ENCODE measurements around the gene SPATA16.

DNA sequence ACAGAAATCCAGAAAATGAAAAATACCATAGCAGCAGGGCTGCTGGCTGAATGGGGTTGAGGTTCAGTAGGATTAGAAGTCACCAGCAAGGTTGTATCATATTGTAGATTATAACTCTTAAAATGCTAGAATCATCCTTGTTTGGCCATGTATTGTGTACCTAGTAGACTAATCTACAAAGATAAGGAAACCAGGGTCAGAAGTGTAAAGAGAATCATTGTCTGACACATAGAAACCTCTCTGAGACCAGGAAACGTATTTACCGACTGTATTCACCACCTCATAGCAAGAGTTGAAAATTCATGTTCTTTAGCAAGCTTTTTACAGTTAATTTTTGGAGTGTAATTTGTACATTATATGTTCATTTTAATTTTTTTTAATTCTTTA is 221.7 kb downstream of the SPATA16 start:
- TF ChIP-seq CREB1 (CRISPR knock-in tag; IDR thresholded peaks at IDR 0.05; ENCODE audit: low read depth) (no peak), POLR2AphosphoS5 (IDR thresholded peaks at IDR 0.05; ENCODE audit: low read depth) (no peak), EZH2 (IDR thresholded peaks at IDR 0.05; ENCODE audit: low read depth, unreplicated experiment) (no peak), JUNB (IDR thresholded peaks at IDR 0.05; ENCODE audit: unreplicated experiment) (no peak), EZH2phosphoT487 (IDR thresholded peaks at IDR 0.05; ENCODE audit: unreplicated experiment) (no peak), STAT1 (IDR thresholded peaks at IDR 0.05; ENCODE audit: unreplicated experiment) (no peak)
- TF ChIP-seq, protein P1, sequence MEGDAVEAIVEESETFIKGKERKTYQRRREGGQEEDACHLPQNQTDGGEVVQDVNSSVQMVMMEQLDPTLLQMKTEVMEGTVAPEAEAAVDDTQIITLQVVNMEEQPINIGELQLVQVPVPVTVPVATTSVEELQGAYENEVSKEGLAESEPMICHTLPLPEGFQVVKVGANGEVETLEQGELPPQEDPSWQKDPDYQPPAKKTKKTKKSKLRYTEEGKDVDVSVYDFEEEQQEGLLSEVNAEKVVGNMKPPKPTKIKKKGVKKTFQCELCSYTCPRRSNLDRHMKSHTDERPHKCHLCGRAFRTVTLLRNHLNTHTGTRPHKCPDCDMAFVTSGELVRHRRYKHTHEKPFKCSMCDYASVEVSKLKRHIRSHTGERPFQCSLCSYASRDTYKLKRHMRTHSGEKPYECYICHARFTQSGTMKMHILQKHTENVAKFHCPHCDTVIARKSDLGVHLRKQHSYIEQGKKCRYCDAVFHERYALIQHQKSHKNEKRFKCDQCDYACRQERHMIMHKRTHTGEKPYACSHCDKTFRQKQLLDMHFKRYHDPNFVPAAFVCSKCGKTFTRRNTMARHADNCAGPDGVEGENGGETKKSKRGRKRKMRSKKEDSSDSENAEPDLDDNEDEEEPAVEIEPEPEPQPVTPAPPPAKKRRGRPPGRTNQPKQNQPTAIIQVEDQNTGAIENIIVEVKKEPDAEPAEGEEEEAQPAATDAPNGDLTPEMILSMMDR (conservative IDR thresholded peaks at IDR 0.05; ENCODE audit: low read depth in 2 of 2): no peak
- TF ChIP-seq, protein P2, sequence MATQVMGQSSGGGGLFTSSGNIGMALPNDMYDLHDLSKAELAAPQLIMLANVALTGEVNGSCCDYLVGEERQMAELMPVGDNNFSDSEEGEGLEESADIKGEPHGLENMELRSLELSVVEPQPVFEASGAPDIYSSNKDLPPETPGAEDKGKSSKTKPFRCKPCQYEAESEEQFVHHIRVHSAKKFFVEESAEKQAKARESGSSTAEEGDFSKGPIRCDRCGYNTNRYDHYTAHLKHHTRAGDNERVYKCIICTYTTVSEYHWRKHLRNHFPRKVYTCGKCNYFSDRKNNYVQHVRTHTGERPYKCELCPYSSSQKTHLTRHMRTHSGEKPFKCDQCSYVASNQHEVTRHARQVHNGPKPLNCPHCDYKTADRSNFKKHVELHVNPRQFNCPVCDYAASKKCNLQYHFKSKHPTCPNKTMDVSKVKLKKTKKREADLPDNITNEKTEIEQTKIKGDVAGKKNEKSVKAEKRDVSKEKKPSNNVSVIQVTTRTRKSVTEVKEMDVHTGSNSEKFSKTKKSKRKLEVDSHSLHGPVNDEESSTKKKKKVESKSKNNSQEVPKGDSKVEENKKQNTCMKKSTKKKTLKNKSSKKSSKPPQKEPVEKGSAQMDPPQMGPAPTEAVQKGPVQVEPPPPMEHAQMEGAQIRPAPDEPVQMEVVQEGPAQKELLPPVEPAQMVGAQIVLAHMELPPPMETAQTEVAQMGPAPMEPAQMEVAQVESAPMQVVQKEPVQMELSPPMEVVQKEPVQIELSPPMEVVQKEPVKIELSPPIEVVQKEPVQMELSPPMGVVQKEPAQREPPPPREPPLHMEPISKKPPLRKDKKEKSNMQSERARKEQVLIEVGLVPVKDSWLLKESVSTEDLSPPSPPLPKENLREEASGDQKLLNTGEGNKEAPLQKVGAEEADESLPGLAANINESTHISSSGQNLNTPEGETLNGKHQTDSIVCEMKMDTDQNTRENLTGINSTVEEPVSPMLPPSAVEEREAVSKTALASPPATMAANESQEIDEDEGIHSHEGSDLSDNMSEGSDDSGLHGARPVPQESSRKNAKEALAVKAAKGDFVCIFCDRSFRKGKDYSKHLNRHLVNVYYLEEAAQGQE (IDR thresholded peaks at IDR 0.05; ENCODE audit: unreplicated experiment): no peak
- TF ChIP-seq, protein P3, sequence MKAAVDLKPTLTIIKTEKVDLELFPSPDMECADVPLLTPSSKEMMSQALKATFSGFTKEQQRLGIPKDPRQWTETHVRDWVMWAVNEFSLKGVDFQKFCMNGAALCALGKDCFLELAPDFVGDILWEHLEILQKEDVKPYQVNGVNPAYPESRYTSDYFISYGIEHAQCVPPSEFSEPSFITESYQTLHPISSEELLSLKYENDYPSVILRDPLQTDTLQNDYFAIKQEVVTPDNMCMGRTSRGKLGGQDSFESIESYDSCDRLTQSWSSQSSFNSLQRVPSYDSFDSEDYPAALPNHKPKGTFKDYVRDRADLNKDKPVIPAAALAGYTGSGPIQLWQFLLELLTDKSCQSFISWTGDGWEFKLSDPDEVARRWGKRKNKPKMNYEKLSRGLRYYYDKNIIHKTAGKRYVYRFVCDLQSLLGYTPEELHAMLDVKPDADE (IDR thresholded peaks at IDR 0.05): no peak
